GM19397 (cell line): ENCODE data around the gene PUDP.

Source experiments
- ATAC-seq: cut with Tn5 transposase; IDR thresholded peaks from one replicate; pipeline ENCODE4 v1.9.1; 2021; ENCODE audit warnings: mild to moderate bottlenecking, moderate library complexity; ENCODE audit not compliant: unreplicated experiment

Gene PUDP

GRCh38 chrX:7076245-7076661 lies 71.7 kb downstream of the PUDP start:
- ATAC-seq = no peak

- ATAC-seq = no peak
Observed at GRCh38 chrX:7074908-7075204, 73.1 kb downstream of the PUDP start.

GRCh38 chrX:7074148-7074907 lies 73.6 kb downstream of the PUDP start:
- no peak for ATAC-seq

DNA sequence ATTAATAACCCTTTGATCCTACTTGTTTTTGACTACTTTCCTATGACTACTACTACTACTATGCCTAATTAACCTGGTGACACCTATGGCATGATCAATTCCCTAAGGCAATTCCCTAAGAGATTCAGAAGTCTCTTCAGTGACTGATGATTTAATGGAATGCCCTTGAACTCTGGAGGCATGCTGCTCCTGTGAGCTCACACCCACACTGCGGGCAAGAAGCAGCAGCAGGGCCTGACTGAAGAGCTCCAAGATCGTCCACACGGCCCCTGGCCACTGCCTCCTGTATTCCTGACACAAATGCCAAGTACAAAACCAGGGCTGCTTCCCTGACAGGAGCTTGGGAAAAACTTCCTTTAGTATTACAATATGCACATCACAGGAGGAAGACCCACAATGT lies 74.6 kb downstream of the PUDP start:
- no peak for ATAC-seq

- no peak for ATAC-seq
Observed at GRCh38 chrX:7072856-7073255, 75.1 kb downstream of the PUDP start.

DNA sequence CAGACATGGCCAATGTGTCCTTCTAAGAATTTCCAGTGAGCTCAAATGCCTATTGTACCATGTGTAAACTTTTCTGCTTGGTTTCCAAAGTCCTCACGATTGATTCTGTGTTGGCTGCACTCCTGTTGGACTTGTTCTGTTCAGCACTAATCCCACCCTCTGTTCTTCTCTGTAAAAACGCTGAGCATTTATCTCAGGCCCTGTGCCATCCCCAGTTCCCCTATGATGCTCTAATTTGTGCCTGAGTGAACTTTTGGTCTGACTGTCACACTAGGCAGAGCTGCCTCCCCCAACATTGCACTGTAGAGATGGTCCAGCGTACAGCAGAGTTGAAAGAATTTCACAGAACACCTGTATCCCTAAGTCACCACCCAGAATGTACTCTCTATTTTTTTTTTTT lies 76.6 kb downstream of the PUDP start:
- ATAC-seq = no peak

- no peak for ATAC-seq
Observed at GRCh38 chrX:7069556-7069955, 78.4 kb downstream of the PUDP start.

- ATAC-seq = no peak
Observed at GRCh38 chrX:7068939-7069367, 79.0 kb downstream of the PUDP start.

DNA sequence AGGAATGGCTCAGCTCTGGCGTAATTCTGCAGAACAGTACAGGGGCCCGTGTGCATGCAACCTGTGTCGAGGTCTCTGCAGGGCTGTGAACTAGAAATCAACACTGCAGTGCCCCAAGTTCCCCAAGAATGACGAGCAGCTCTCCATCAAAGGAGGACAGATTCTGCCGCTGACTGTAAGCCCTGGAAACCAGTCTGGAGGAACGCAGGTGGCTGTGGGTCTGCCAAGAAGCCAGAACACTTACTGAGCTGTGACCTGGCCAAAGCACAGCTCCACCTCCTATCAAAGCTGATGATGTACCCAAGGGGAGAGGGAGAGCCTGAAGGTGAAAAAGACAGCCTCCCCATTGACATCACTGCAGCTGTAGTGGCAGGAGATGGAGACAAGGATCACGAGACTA lies 80.7 kb downstream of the PUDP start:
- ATAC-seq = no peak

DNA sequence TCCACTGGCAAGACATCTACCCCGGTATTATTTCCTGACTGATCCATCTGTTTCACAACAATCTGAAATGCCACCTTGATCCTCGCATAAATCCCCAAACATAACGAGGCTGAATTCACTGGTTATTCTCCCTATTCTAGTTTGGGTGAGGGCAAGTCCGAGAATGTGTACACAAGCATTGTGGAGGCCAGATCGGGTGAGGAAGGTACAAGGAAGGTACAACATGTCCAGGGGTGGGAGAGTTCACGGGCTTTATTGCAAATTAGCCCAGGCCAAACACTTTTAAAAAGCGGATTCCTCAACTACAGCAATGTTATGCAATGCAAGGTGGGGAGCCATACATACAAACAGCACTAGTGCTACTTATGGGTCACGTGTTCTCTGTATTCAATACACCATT lies 82.5 kb downstream of the PUDP start:
- ATAC-seq = no peak

DNA sequence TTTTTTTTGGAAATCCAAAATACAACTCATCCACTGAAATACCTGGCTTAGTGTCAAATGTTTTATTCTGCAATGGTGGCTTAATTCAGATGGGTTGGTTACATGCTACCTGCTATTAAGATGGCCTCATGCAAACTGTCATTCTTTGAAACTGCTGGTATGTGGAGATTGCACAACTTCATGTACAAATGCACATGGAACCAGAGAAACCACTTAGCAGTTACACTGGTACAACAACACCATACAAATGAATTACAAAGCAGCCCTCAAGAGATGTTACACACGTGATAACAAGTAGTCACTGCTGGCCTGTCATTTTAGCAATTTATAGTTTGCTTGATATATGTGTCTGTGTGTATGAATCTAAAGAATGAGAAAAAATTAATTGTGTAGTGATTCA lies 85.0 kb downstream of the PUDP start:
- no peak for ATAC-seq

DNA sequence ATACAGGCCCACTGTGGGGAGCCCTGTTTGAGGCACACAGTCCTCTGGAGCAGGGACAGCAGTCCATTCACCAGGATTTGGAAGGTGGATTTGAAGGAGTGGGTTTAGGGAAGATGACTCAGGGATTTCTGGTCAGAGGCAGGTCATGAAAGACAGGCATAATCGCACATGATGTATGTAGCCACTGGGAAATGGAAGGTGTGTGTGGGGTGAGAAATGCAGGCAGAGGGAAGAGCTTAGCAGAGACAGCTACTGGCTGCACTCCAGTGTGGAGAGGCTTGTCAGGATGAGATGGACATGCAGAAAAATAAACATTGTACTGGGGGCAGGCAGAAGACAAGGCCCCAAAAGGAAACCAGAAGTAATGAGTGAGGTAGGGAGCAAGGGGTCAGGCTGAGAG lies 85.7 kb downstream of the PUDP start:
- no peak for ATAC-seq

DNA sequence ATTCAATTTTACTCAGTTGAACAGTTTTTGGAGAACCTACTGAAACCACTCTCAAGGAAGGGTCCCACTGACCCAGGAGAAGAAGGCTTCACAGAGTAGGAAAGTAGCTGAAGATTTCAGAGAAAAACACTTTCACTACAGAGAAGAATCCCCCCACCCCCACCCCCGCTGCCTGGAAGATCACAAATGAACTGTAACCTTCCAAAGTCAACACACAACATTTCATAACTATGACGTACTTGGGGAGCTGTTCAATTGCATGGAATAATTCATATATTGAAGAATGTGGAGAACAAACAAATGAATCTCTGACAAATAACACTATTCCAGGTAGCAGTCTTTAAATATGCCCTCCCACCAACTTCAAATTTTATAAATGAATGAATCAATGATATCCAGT lies 86.5 kb downstream of the PUDP start:
- no peak for ATAC-seq

DNA sequence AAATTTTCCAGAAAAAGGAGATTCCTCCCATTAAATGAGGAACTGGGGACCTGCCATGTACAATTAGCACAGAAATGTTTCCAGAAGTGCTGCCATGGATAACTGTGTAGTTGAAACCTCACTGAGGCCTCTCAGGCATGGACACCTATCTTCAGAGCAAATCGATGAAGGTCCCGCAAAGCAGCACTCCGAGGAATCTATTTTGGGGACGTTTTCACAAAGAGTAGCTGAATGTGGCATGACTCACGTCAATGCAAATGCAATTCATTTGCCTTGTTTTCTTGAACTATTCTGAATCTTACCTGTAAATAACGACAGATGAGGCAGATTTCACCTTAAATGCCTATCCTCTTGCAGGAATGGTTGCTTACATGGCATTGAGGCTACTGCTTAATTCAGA lies 87.5 kb downstream of the PUDP start:
- ATAC-seq = no peak

DNA sequence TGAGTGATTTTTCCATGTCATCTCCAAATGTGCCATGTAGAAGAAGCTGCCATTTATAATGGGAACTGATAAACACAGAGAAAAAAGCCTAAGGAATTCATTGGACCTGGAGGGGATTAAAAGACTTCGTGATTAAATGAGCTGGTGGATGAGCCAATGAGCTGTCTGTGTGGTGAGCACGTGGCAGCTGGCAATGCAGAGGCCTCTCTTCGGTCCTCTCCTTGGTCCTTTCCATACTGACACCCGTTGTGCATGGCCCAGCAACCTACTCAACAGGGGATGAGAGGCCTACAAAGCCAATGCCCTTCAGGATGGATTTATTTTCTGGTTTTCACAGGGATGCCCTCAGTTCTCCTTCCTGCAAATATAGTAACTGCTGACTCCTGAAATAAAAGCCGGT lies 88.1 kb downstream of the PUDP start:
- ATAC-seq = no peak

GRCh38 chrX:7059214-7059838 lies 88.6 kb downstream of the PUDP start:
- ATAC-seq = peak; percentile 91

DNA sequence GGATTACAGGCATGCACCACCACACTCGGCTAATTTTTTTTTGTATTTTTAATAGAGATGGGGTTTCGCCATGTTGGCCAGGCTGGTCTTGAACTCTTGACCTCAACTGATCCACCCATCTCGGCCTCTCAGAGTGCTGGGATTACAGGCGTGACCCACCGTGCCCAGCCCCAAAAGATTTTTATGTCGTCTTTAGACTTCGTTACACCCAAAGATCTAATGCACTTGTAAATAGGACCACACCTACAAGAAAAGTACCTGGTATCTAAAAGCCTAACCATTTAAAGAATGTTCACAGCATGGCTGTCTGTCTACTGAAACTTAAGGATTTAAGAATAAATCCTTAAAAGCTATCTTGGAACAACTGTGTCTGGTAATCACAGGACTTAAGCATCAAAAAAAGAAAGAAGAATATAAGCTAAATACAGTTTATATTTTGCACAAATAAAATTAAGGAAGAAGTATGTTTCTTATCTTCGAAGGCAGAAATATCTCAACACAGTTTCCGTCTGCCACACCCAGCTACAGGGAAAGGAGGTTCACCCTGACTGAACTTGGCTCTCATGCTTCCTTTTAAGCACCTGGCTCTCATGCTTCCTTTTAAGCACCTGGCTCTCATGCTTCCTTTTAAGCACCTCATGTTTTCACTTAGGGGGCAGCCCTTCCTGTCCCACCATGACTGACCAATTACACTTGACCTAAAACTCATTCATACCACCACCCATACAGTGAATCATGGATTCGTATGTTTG lies 92.4 kb downstream of the PUDP start:
- no peak for ATAC-seq

- no peak for ATAC-seq
Observed at GRCh38 chrX:7054219-7055216, 93.4 kb downstream of the PUDP start.

DNA sequence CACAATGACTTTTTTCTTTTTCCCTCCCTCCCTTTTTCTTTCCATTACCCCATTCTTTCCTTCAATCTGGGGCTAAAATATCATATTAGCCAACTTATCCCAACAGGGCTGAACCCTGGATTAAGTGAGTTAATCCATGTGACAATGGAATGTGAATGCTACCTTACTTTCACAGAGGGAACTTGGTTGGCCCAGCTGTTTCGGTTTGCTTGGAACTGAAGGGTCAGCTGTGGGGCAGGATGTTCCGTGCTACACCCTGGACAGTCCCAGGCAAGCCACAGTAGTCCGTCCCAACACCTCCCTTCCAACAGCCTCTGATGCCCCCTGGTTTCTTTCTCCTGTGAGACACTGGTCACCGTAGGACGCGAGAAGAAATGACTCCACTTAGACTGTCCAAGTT lies 95.4 kb downstream of the PUDP start:
- no peak for ATAC-seq

- ATAC-seq = no peak
Observed at GRCh38 chrX:7050271-7050670, 97.7 kb downstream of the PUDP start.

- ATAC-seq = no peak
Observed at GRCh38 chrX:7047951-7048350, 100.0 kb downstream of the PUDP start.
